Activated T-helper 17 cell treated with anti-CD3 and anti-CD28 coated beads, Interleukin-2, amount 50 U/mL, for 72 hours (primary cell): Measurements from ENCODE around the gene SCP2. TPM values are rescaled to one million over a fixed set of nuclear protein-coding genes. Genes with fewer than 3 reads are reported as not detected.
"Not testable (repeated sequence)": the region's sequence is repeated elsewhere in the genome, so short reads cannot be mapped to it uniquely, and the experiment has no call there.

ENCODE experiments used
- ATAC-seq: fragments of 150-1000 bp; cut with Tn5 transposase; replicated peaks from 2 replicates; pipeline ENCODE4 v1.10.0; 2021; ENCODE audit warnings: mild to moderate bottlenecking, moderate library complexity
- H3K27ac Mint-ChIP-seq: one replicate; pipeline ENCODE4 v1.8.0; 2022; ENCODE audit warnings: mixed read lengths
- H3K27me3 Mint-ChIP-seq: one replicate; pipeline ENCODE4 v1.8.0; 2022; ENCODE audit warnings: mixed read lengths
- H3K36me3 Mint-ChIP-seq: one replicate; pipeline ENCODE4 v1.8.0; 2022; ENCODE audit warnings: low read depth, mild to moderate bottlenecking, mixed read lengths
- H3K4me1 Mint-ChIP-seq: one replicate; pipeline ENCODE4 v1.8.0; 2022; ENCODE audit warnings: mixed read lengths
- H3K4me3 Mint-ChIP-seq: one replicate; pipeline ENCODE4 v1.8.0; 2022; ENCODE audit warnings: mild to moderate bottlenecking, mixed read lengths
- H3K9me3 Mint-ChIP-seq: one replicate; pipeline ENCODE4 v1.8.0; 2022; ENCODE audit warnings: mixed read lengths
- total RNA-seq, 2 donors: library from RNA; stranded (reverse); gene quantifications; one replicate each; pipeline ENCODE4 v1.2.3, GENCODE V29; 2022

Gene SCP2
- total RNA-seq, 2 donors from 2014 or later, result 59.5 to 75.1 TPM

DNA sequence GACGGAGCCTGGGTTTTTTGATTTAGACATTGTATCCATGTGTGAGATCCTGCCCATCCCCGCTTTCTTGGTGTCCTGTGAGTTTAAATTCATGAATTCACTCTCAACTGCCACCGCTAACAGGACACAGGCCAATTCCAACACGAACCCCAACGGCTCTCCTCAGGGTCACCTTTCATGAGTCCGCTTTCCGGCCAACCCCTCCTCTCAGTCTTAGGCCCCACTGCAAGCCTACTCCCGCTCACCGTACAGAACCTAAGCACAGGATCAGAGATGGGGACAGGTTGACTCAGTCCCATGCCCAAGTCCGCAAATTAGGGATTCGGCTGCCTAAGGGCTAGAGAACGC is 238 bp upstream of the SCP2 start:
- Mint-ChIP-seq H3K36me3 (no peaks in the 10 kb centered on the region), H3K4me3 (peak overlapping the region; percentile 88), H3K4me1 (peaks cover 5% of the 10 kb centered on the region), H3K27ac (peak overlapping the region; percentile 88), H3K9me3 (no peaks in the 10 kb centered on the region), H3K27me3 (no peaks in the 10 kb centered on the region)
- ATAC-seq, result no peak

DNA sequence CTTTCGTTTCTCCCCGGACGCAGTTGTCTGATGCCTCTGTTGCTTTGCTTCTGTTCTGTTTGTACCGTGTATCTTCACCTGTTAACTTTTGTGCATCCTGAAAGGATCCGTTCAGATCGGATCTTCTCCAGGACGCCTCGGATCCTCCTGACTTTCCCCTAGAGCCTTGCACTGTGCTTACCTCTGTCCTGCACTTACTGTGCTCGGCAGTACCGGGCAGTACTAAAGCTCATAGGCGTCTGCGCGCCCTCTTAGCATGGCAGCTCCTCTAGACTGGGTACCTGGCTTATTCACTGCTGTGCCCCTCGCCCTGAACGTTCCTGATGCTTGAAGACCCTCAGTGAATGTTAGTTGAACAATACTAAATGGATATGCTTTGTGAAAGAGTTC is 934 bp downstream of the SCP2 start:
- Mint-ChIP-seq H3K4me1 (peaks cover 5% of the 10 kb centered on the region), H3K36me3 (no peaks in the 10 kb centered on the region), H3K27ac (peak overlapping the region; percentile 88), H3K4me3 (peak overlapping the region; percentile 88), H3K27me3 (no peaks in the 10 kb centered on the region), H3K9me3 (no peaks in the 10 kb centered on the region)
- ATAC-seq, result no peak

DNA sequence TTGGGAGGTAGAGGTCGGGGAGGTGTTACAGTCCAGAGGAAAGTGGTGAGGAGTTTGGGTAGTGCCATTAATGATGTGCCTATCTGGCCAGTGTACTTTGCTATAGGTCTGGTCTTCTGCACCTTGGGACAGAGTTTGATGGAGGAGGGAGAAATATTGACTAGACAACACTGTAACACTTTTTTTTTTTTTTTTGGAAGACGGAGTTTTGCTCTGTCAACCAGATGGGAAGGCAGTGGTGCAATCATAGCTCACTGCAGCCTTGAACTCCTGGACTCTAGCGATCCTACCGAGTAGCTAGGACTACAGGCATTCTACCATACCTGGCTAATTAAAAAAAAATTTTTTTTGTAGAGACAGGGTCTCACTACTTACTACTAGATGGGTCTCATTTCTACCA is 1.9 kb downstream of the SCP2 start:
- Mint-ChIP-seq H3K27me3 (no peaks in the 10 kb centered on the region), H3K36me3 (no peaks in the 10 kb centered on the region), H3K4me1 (peaks cover 5% of the 10 kb centered on the region), H3K9me3 (no peaks in the 10 kb centered on the region), H3K27ac (no peak overlapping the region), H3K4me3 (no peak overlapping the region)
- no peak for ATAC-seq

DNA sequence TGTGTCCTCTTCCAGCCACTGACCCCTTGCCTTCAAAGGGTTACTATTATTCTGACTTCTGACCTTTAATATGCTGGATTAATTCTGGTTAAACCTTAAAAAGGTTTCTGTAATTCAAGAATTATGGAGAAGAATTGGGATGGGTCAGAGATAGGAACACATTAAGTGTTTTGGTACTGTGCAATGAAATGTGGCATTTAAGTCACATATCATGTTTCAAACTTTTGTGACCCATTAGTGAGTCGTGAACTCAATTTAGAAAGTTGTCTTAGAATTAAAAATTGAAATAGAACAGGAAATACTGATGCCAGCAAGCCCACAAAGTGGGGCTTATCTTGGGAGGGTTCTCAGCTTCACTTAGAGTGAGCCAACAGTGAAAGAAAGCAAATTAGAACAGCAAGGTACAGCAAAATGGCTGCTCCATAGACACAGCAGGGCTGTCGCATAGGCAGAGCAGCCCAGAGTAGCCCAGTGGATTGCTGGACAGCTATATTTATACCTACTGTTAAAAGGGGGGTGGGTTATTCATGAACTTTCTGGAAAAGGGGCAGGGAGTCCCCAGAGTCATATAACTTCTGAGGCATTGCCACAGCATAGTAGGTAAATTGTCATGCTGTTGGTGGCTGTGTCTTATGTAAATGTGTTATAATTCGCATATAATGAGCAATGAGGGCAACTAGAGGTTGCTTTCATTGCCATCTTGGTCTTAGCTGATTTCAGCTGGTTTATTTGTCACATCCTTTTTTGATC is 10.5 kb downstream of the SCP2 start:
- no peak overlapping the region for H3K27ac Mint-ChIP-seq
- no peak for ATAC-seq
- no peaks in the 10 kb centered on the region for H3K9me3 Mint-ChIP-seq
- H3K36me3 Mint-ChIP-seq, result peaks cover 9% of the 10 kb centered on the region
- H3K27me3 Mint-ChIP-seq, result no peaks in the 10 kb centered on the region
- H3K4me1 Mint-ChIP-seq, result no peaks in the 10 kb centered on the region
- no peak overlapping the region for H3K4me3 Mint-ChIP-seq

DNA sequence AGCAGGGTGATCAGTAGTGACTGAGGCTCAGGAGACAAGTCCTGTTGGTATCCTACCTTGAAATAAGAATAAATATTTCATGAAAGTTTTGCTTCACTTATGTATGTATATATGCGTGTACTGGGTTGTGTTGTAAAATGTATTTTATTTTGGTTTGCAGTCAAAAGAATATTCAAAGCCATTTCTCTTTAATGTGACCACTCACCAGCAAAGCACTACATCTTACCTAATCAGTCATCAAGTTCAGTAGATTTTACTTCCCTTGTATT is 11.0 kb downstream of the SCP2 start:
- ATAC-seq, result no peak
- no peak overlapping the region for H3K27ac Mint-ChIP-seq
- no peaks in the 10 kb centered on the region for H3K9me3 Mint-ChIP-seq
- H3K27me3 Mint-ChIP-seq, result no peaks in the 10 kb centered on the region
- H3K4me1 Mint-ChIP-seq, result no peaks in the 10 kb centered on the region
- no peak overlapping the region for H3K4me3 Mint-ChIP-seq
- H3K36me3 Mint-ChIP-seq, result peaks cover 9% of the 10 kb centered on the region

DNA sequence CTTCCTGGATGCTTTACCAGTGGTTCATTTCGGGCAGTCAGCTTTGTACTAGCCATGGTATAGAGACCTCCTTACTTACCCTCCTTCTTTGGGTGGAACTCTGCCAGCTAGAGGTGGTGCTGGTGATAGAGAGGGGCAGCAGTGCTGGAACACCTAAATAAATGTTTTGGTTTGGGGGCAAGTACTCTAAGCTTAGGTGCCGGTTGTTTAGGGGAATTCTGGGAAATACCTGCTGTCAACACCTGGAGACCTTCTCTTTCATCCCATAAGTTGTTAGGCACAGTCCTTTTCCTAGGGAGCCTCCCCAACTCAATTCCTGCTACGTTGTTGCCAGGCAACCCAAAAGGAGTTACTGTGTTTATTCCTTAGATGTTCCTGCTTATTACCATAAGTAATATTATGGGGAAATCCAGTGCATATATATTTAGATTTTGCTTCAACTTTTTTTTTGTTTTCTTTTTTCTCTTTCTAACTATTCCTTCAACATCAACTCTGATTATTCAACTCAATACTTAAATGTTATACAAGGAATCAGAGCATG is 16.9 kb downstream of the SCP2 start:
- no peaks in the 10 kb centered on the region for H3K9me3 Mint-ChIP-seq
- no peak overlapping the region for H3K4me3 Mint-ChIP-seq
- no peaks in the 10 kb centered on the region for H3K27me3 Mint-ChIP-seq
- no peak for ATAC-seq
- no peak overlapping the region for H3K27ac Mint-ChIP-seq
- H3K36me3 Mint-ChIP-seq, result peaks cover 18% of the 10 kb centered on the region
- H3K4me1 Mint-ChIP-seq, result no peaks in the 10 kb centered on the region

DNA sequence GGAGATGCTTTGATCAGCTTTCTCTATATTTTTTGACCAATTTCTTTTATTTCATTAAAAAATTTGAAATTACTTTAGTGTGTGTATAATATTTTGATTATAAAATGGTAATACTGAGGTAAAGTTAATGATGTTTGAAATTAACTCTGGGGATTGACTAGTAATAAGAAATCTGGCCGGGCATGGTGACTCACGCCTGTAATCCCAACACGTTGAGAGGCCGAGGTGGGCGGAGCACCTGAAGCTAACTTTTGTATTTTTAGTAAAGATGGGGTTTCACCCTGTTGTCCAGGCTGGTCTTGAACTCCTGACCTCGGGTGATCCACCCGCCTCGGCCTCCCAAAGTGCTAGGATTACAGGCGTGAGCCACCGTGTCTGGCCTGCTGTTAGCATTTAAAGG is 17.5 kb downstream of the SCP2 start:
- H3K4me3 Mint-ChIP-seq, result no peak overlapping the region
- peaks cover 23% of the 10 kb centered on the region for H3K36me3 Mint-ChIP-seq
- no peak for ATAC-seq
- no peaks in the 10 kb centered on the region for H3K27me3 Mint-ChIP-seq
- no peaks in the 10 kb centered on the region for H3K9me3 Mint-ChIP-seq
- no peak overlapping the region for H3K27ac Mint-ChIP-seq
- no peaks in the 10 kb centered on the region for H3K4me1 Mint-ChIP-seq

DNA sequence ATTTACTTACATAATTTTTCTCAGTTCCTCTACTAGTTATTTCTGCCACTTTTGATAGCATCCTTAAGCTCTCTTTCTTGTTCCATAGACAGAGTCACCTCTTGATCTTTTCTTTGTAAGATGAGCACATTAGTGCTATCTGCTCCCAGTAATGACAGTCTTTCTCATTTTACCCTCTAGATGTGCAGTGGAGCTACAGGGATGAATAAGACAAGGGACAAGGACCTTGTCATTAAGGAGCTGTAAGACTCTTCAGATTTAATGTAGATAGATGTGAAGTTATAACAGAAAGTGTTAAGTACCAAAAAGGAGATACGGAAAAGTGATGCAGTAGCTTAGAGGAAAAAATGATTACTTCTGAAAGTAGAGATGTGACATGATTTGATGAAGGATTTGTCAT is 20.4 kb downstream of the SCP2 start:
- Mint-ChIP-seq H3K27ac (no peak overlapping the region), H3K27me3 (no peaks in the 10 kb centered on the region), H3K4me3 (no peak overlapping the region), H3K9me3 (no peaks in the 10 kb centered on the region), H3K4me1 (no peaks in the 10 kb centered on the region), H3K36me3 (peaks cover 25% of the 10 kb centered on the region)
- ATAC-seq, result peak; percentile 11

DNA sequence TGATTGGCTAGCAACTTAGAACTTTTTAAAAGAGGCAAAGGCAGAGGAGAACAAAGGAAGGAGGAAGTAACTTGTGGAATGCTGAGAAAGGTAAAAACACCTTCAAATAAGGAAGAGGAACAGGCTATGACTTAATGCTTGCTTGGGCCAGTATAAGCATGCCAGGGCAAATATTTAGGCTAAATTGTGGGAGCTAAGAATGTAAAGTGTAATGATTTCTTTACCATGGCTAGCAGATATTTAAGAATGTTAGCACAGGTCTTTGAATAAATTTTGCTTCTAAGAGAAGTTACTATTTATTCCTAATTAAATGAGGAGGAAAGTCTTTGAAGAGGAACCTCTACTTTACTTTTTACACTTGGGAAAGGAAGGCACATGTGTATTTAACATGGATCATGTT is 22.5 kb downstream of the SCP2 start:
- H3K9me3 Mint-ChIP-seq, H3K27me3 Mint-ChIP-seq, H3K4me1 Mint-ChIP-seq, H3K27ac Mint-ChIP-seq, ATAC-seq, H3K4me3 Mint-ChIP-seq: not testable (repeated sequence)
- H3K36me3 Mint-ChIP-seq, result peaks cover 28% of the 10 kb centered on the region

DNA sequence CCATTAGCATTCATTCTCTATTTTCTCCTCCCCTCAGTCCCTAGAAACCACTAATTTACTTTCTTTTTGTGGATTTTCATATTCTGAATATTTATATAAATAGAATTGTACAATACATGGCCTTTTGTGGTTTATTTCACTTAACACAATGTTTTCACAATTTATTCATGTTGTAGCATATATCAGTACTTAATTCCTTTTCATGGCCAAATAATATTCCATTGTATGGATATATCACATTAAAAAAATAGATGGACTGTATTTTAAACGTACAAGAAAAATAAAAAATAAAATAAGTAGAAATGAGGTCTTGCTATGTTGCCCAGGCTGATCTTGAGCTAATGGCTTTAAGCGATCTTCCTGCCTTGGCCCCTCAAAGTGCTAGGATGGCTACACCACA is 25.0 kb downstream of the SCP2 start:
- Mint-ChIP-seq H3K27ac (no peak overlapping the region), H3K9me3 (no peaks in the 10 kb centered on the region), H3K36me3 (peaks cover 29% of the 10 kb centered on the region), H3K4me1 (no peaks in the 10 kb centered on the region), H3K27me3 (no peaks in the 10 kb centered on the region), H3K4me3 (no peak overlapping the region)
- no peak for ATAC-seq

DNA sequence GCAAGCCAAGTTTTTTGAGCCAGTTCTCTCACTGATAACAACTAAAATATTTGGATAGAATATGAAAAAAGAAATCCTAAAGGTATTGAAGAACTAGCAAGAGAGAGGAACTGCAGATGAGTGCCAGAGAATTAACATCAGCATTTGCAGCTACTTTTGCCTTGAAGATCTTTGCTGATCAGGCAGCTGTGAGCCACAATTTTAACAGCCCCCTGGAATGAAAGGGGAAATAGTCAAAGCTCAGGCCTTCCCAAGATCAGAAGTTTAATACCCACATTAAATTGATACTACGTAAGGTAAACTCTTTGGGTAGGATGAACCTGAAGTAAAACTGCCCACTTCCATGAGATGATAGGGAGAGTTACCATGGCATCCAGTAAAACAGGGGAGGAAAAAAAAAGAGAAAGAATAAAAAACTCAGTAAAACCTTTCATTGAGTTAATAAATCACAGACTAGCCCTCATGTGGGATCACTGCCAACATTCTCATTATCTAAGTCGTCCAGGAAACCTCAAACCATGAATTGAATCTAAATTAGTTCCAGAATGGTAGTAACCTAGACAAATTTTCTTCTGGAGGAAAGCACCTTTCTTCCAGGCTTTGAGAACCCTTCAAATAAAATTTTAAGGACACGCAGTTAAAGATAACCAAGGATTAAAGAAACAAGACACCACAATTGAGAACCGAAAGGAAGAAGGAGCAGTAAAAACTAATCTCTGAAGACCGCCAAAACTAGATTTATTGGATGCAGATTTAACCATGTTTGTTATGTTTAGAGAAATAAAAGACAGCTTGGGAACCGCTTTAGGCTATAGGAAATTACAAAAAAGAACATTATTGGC is 28.3 kb downstream of the SCP2 start:
- H3K27ac Mint-ChIP-seq, result no peak overlapping the region

DNA sequence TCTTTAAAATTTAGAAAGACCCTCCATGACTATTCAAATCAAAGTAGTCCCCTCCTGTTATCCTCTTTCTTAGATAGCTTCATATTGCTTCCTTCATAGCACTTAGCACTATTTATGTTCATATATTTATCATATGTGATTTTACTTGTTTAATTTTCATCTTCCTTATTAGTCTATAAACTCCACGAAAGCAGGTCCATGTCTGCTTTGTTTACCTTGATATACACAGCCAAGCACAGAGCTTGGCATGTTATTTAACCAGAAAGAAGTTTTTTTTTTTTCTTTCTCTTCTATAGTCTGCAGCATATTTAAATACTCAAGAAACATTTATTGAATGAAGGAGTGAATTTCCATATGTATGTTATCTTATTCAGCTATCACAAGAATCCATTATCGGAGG is 36.0 kb downstream of the SCP2 start:
- H3K36me3 Mint-ChIP-seq, result peaks cover 33% of the 10 kb centered on the region
- H3K4me1 Mint-ChIP-seq, result no peaks in the 10 kb centered on the region
- H3K27me3 Mint-ChIP-seq, result no peaks in the 10 kb centered on the region
- no peaks in the 10 kb centered on the region for H3K9me3 Mint-ChIP-seq
- no peak overlapping the region for H3K27ac Mint-ChIP-seq
- H3K4me3 Mint-ChIP-seq, result no peak overlapping the region
- no peak for ATAC-seq

More for the DNA sequence above, 28.3 kb downstream of the SCP2 start:
- Mint-ChIP-seq H3K4me1 (no peaks in the 10 kb centered on the region), H3K4me3 (no peak overlapping the region), H3K9me3 (no peaks in the 10 kb centered on the region), H3K27me3 (no peaks in the 10 kb centered on the region), H3K36me3 (peaks cover 16% of the 10 kb centered on the region)
- no peak for ATAC-seq

DNA sequence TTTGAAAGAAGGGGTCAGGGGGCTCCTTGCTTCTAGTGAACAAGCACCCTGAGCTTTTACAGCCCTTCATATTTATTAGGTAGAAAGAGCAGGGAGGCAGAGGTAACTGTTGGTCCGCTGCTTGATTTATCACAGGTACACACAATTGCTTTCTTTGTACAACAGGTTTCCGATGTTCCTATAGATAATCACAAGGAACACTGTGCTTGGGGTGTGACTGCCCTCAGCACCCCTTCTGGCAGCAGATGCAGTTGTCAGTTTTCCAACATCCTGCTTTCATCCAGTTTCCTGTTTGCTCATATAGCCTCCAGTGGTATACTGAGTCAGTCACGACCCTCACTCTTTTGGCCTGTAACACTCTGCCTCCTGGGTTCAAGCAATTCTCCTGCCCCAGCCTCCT is 40.6 kb downstream of the SCP2 start:
- no peaks in the 10 kb centered on the region for H3K27me3 Mint-ChIP-seq
- H3K27ac Mint-ChIP-seq, result no peak overlapping the region
- peaks cover 18% of the 10 kb centered on the region for H3K36me3 Mint-ChIP-seq
- no peak for ATAC-seq
- no peaks in the 10 kb centered on the region for H3K4me1 Mint-ChIP-seq
- no peak overlapping the region for H3K4me3 Mint-ChIP-seq
- H3K9me3 Mint-ChIP-seq, result no peaks in the 10 kb centered on the region

DNA sequence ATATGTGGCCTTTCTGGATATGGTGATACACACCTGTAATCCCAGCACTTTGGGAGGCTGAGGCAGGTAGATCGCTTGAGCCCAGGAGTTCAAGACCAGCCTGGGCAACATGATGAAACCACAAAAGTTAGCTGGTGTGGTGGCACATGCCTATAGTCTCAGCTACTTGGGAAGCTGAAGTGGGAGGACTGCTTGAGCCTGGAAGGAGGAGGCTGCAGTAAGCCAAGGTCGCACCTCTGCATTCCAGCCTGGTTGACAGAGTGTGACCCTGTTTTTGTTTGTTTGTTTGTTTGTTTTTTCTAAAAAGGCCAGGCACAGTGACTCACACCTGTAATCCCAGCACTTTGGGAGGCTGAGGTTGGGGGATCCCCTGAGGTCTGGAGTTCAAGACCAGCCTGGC is 42.2 kb downstream of the SCP2 start:
- H3K4me3 Mint-ChIP-seq, H3K9me3 Mint-ChIP-seq, ATAC-seq, H3K4me1 Mint-ChIP-seq, H3K27ac Mint-ChIP-seq, H3K27me3 Mint-ChIP-seq: not testable (repeated sequence)
- peaks cover 12% of the 10 kb centered on the region for H3K36me3 Mint-ChIP-seq

DNA sequence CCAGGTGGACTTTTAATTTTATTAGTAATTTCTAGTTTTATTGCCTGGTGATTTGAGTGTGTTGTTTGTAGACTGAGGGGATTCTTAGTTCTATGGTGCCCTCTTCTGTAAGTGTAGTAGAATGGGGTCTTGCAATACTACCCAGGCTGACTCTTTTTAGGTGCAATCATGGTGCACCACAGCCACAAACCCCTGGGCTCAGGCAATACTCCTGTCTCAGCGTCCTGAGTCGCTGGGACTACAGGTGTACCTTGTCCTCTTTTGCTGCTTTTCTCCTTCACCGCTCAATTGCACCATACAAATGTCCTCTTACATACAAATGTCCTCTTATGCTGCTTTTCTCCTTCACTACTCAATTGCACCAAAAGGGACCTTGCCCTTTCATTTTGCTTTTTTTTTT is 43.1 kb downstream of the SCP2 start:
- Mint-ChIP-seq H3K4me1 (no peaks in the 10 kb centered on the region), H3K27me3 (no peaks in the 10 kb centered on the region), H3K9me3 (no peaks in the 10 kb centered on the region), H3K36me3 (peaks cover 11% of the 10 kb centered on the region), H3K27ac (no peak overlapping the region), H3K4me3 (no peak overlapping the region)
- ATAC-seq, result no peak
